ENCODE data around the gene KCTD11. TPM values are rescaled to one million over a fixed set of nuclear protein-coding genes. Genes with fewer than 3 reads are reported as not detected.

The KCTD11 gene
- polyA plus RNA-seq, 3 donors: 3.4 to 5.6 (median 3.6) TPM

DNA sequence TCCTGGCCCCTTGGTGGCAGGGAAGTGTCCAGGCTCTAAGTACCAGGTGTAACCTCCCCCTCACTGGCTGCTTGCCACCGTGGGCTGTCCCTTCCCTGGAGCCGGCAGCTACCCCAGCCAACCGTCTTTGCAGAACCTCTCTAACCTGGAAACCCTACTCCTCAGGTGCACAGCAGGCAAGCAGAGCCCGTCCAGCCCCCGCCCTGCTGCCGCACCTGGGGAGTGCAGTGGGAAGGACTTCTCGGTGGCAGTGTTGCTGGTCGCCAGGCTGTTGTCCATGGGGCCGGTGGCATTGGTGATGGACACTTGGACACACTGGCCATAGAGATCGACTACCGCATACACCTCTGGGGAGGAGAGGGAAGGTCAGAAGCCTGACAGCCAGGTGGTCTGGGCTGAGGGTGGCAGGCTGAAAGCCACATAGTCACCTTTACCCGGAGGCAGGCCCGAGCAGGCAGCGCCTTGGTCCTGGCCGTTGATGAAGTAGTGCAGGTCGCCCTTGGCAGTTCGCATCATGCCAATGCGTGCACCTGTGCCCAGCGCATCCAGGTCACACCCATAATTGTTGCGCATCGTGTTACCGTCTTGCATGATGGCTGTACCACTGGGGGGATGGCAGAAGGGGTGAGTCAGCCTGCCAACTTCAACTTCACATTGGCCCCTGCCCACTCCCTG lies 29.3 kb upstream of the KCTD11 start:
- no peak for DNase-seq
- WGBS (ENCODE audit: insufficient coverage): 96% methylated on average over 16 of the region's 22 CpGs
- Mint-ChIP-seq H3K4me3 (no peak overlapping the region), H3K4me1 (no peaks in the 10 kb centered on the region), H3K27me3 (ENCODE audit: low read depth in 3 of 3) (no peaks in the 10 kb centered on the region), H3K27ac (no peak overlapping the region), H3K9me3 (no peaks in the 10 kb centered on the region), H3K36me3 (peaks cover 58 to 95% of the 10 kb centered on the region in 2 donors)
- Histone ChIP-seq H3K27ac (ENCODE audit: low read depth in 1 of 2, low read length in 2 of 2) (no peak overlapping the region), H3K27me3 (ENCODE audit: control insufficient read depth in 2 of 2, insufficient read depth in 2 of 2, low read length in 2 of 2) (no peaks in the 10 kb centered on the region), H3K9ac (ENCODE audit: insufficient read depth, low read length, poor library complexity, severe bottlenecking) (no peak overlapping the region), H3K36me3 (replicated peaks in 1 of 2; ENCODE audit: control insufficient read depth in 1 of 2, insufficient read depth in 2 of 2, low read length in 2 of 2) (peaks cover 75 to 86% of the 10 kb centered on the region in 2 donors), H4K20me1 (ENCODE audit: insufficient read depth, low read length) (peaks cover 7% of the 10 kb centered on the region), H2AFZ (ENCODE audit: insufficient read depth, low read depth, low read length, poor library complexity, severe bottlenecking) (no peak overlapping the region), H3K4me3 (replicated peaks in 1 of 3; ENCODE audit: low read depth in 2 of 3, low read length in 3 of 3) (no peak overlapping the region), H3K79me2 (ENCODE audit: insufficient read depth, low read length) (peaks cover 7% of the 10 kb centered on the region), H3K4me1 (ENCODE audit: control insufficient read depth in 1 of 2, insufficient read depth in 2 of 2, low read length in 2 of 2) (peaks cover under 1 to 1% of the 10 kb centered on the region in 2 donors), H3K4me2 (replicated peaks; ENCODE audit: extremely low read depth, low read length, poor library complexity, severe bottlenecking) (no peak overlapping the region), H3K9me3 (replicated peaks in 1 of 2; ENCODE audit: control insufficient read depth in 1 of 2, insufficient read depth in 1 of 2, low read length in 2 of 2) (no peaks in the 10 kb centered on the region)
- TF ChIP-seq, protein P1, sequence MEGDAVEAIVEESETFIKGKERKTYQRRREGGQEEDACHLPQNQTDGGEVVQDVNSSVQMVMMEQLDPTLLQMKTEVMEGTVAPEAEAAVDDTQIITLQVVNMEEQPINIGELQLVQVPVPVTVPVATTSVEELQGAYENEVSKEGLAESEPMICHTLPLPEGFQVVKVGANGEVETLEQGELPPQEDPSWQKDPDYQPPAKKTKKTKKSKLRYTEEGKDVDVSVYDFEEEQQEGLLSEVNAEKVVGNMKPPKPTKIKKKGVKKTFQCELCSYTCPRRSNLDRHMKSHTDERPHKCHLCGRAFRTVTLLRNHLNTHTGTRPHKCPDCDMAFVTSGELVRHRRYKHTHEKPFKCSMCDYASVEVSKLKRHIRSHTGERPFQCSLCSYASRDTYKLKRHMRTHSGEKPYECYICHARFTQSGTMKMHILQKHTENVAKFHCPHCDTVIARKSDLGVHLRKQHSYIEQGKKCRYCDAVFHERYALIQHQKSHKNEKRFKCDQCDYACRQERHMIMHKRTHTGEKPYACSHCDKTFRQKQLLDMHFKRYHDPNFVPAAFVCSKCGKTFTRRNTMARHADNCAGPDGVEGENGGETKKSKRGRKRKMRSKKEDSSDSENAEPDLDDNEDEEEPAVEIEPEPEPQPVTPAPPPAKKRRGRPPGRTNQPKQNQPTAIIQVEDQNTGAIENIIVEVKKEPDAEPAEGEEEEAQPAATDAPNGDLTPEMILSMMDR (IDR thresholded peaks at IDR 0.05): no peak
- intact Hi-C loops (cut with micrococcal nuclease): loop anchor here in 1 of 2 donors (10.0 kb wide), 1 partner anchor 252 kb away; the partner anchor contains the start of gene CD68

DNA sequence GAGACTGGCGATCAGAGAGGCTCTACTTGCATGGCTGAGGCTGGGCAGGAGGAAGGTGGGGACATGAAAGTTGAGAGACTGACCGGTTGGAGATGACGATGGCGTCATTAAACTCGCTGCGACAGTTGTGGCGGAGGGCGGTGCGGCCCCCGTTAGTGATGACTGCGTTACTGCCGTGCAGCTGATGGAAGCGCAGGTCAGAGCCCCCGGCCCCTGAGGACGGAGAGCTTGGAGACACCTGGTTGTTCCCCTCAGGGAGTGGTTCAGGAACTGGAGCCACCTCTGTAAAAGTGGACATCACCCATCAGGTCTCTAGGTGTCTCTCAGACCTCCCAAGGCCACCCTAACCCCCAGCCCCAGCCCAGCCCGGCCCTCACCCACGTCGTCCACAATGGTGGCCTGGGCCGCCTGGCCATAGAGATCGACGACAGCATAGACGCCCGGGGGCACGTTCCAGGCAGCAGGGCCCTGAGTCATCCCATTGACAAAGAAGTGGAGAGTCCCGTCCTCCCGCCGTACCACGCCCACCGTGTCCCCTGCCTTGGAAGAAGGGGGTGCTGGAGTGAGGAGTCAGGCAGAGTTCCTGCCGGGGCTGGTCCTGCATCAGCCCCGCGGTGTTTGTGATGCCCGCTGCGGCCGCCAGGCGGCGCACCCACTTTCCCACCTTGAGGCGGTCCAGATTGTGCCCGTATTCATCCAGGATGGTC lies 28.1 kb upstream of the KCTD11 start:
- 89% methylated on average over 28 of the region's 39 CpGs for WGBS (ENCODE audit: insufficient coverage)
- peaks cover 49 to 82% of the 10 kb centered on the region in 2 donors for H3K36me3 Mint-ChIP-seq

More for the DNA sequence above, 28.1 kb upstream of the KCTD11 start:
- H3K27ac ChIP-seq (ENCODE audit: low read depth in 1 of 2, low read length in 2 of 2): no peak overlapping the region
- H3K27ac Mint-ChIP-seq: no peak overlapping the region
- H3K4me1 Mint-ChIP-seq: peaks cover 11% of the 10 kb centered on the region
- peaks cover 18% of the 10 kb centered on the region for H3K79me2 ChIP-seq (ENCODE audit: insufficient read depth, low read length)
- no peak overlapping the region for H3K9ac ChIP-seq (ENCODE audit: insufficient read depth, low read length, poor library complexity, severe bottlenecking)
- intact Hi-C loops (cut with micrococcal nuclease): loop anchor here in 1 of 2 donors (10.0 kb wide), 1 partner anchor 251 kb away; the partner anchor contains the start of gene CD68
- H4K20me1 ChIP-seq (ENCODE audit: insufficient read depth, low read length): peaks cover 7% of the 10 kb centered on the region
- no peak overlapping the region for H3K4me3 ChIP-seq (replicated peaks in 1 of 3; ENCODE audit: low read depth in 2 of 3, low read length in 3 of 3)
- H3K9me3 ChIP-seq (replicated peaks in 1 of 2; ENCODE audit: control insufficient read depth in 1 of 2, insufficient read depth in 1 of 2, low read length in 2 of 2): no peaks in the 10 kb centered on the region
- H3K9me3 Mint-ChIP-seq: no peaks in the 10 kb centered on the region
- no peaks in the 10 kb centered on the region for H3K27me3 ChIP-seq (ENCODE audit: control insufficient read depth in 2 of 2, insufficient read depth in 2 of 2, low read length in 2 of 2)
- H3K4me2 ChIP-seq (replicated peaks; ENCODE audit: extremely low read depth, low read length, poor library complexity, severe bottlenecking): no peak overlapping the region
- H2AFZ ChIP-seq (ENCODE audit: insufficient read depth, low read depth, low read length, poor library complexity, severe bottlenecking): no peak overlapping the region
- peaks cover 62 to 74% of the 10 kb centered on the region in 2 donors for H3K36me3 ChIP-seq (replicated peaks in 1 of 2; ENCODE audit: control insufficient read depth in 1 of 2, insufficient read depth in 2 of 2, low read length in 2 of 2)
- TF ChIP-seq, protein P1 (IDR thresholded peaks at IDR 0.05): peak; percentile 96
- H3K4me1 ChIP-seq (ENCODE audit: control insufficient read depth in 1 of 2, insufficient read depth in 2 of 2, low read length in 2 of 2): peaks cover 12 to 13% of the 10 kb centered on the region in 2 donors
- peak in 2 of 3 donors; percentile 43 to 52 for DNase-seq
- H3K27me3 Mint-ChIP-seq (ENCODE audit: low read depth in 3 of 3): peaks cover 0 to 2% (median 0%) of the 10 kb centered on the region in 3 donors
- no peak overlapping the region for H3K4me3 Mint-ChIP-seq
